NCI-H69 (cell line): ENCODE measurements around the gene ACVR1.

Experiments used
- DNase-seq: peaks from one replicate; lab custom pipeline; 2025; lab: John Stamatoyannopoulos, UW

Gene ACVR1

DNA sequence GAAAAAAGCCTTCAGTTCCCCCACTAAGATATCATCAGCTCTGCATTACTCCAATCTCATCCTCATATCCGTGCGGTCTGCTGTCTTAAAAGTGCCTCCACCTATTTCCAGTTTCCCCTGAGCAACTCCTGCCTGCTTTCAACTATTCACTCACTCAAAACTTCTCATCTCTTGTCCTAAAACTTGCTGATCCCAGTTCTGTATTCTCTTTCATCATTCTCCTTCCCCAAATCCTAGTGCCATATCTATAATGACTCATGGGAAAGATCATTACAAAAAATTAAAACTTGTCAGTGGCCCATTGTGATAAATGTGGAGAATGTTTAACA, 20.0 kb downstream of the ACVR1 start:
- DNase-seq = no peak

DNA sequence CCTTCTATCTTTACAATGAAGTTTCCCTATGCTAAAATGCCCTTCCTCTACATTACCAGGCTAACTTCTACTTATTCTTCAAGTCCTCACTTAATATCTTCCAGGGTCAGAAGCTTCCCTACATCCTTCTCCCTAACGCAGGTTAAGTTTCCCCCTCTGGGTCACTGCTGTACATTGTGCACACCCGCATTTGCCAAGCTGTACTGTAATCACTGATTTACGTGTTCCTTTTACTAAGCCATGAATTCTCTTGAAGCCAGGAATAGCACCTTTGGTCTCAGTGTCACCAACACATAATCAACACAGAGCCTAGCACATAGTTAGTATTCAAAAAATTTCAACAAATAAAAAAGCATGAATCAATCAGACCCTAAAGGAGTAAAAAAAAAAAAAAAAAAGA, 22.3 kb downstream of the ACVR1 start:
- no peak for DNase-seq

- DNase-seq = no peak
Observed at GRCh38 chr2:157853211-157853610, 22.9 kb downstream of the ACVR1 start.

DNA sequence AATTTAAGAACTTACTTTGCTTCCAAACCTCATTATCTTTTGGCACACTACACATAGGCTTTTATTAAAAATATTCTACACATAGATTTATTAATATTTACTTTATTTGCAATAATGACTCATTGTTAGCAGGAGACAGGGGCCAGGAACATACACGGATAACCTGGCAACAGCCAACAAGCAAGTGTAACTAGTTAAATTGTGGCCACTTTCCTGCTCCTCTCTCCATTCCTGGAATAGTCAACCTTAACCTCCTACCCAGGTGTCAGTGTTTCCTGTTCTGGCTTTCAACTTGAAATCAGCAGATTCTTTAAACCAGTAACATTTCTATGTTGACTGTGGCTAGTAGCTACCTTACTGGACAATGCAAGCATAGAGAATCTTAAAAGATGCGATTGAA, 26.5 kb downstream of the ACVR1 start:
- DNase-seq = no peak

- no peak for DNase-seq
Observed at GRCh38 chr2:157848213-157848612, 27.9 kb downstream of the ACVR1 start.

GRCh38 chr2:157845081-157845480, 31.0 kb downstream of the ACVR1 start:
- no peak for DNase-seq

DNA sequence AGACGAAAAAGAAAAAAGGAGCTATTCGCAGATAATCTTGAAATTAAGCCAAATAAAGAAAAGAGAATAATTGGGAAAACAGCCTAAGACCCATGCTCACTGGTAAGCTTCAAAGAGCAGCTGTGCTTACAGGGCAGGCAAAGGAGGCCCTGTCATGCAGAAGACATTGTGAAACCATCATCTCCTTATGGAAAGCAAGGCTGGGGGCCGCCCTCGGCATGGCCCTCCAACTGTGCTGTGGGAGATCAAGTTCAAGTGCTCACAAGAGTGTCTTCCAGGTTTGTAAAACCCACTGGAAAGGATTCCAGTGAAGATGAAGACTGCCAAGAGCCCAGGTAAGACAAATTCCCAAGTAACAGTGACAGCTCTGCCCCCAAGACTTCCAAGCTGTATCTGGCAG, 32.2 kb downstream of the ACVR1 start:
- no peak for DNase-seq

DNA sequence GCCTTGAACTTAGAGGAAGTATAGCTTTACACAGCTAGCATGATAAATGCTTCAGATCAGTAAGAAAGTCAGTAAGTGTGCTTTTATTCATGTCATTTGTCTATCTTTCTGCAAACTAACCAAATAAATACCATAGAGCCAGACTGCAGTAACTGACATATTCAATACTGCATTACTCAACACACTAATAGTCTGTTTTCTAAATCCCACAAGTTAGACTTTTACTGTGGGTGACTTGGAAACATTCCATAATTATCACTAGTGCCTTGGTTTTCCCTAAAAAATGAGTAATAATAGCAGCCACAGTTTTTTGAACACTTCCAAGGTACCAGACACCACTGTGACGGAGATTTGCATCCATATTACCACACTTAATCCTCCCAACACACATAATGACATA, 33.0 kb downstream of the ACVR1 start:
- no peak for DNase-seq

- DNase-seq = no peak
Observed at GRCh38 chr2:157842106-157842879, 33.8 kb downstream of the ACVR1 start.

DNA sequence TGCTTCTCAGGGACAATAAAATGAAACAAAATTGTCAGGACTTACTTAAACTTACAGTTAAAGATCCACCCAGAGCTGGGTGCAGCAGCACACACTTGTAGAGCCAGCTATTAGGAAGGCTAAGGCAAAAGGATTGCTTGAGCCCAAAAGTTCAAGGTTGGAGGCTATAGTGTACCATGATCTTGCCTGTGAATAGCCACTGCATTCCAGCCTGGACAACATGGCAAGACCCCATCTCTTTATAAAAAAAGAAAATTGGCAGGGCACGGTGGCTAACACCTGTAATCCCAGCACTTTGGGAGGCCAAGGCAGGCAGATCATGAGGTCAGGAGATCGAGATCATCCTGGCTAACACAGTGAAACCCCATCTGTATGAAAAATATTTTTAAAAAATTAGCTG, 34.6 kb downstream of the ACVR1 start:
- no peak for DNase-seq

DNA sequence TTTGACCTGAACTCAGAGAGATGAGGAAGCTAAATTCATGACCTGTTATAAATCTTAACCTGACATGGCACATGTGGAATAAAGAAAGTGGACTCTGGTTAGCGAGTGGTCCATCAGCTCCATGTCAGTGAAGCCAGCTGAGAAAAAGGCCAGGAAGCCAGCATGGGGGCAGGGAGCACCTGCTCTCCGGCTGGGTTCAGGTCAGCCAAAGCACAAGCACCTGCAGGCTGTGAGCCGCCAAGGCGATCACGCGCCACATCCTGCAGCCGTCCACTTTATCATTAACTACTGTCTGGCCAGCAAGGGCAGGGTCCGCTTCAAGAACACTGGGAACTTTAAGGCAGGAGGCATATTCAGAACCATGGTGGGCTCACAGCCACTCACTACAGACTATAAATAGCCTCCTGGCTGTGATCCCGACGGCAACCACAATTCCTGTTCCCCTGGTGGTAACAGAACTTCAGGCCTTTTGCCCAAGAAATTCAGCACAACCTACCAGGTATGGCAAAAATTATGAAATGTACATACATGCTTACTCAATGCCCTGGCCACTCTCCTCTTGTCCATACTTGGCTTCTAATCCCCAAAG, 35.5 kb downstream of the ACVR1 start:
- peak; percentile 30 for DNase-seq

- peak; percentile 23 for DNase-seq
Observed at GRCh38 chr2:157839822-157840221, 36.3 kb downstream of the ACVR1 start.

DNA sequence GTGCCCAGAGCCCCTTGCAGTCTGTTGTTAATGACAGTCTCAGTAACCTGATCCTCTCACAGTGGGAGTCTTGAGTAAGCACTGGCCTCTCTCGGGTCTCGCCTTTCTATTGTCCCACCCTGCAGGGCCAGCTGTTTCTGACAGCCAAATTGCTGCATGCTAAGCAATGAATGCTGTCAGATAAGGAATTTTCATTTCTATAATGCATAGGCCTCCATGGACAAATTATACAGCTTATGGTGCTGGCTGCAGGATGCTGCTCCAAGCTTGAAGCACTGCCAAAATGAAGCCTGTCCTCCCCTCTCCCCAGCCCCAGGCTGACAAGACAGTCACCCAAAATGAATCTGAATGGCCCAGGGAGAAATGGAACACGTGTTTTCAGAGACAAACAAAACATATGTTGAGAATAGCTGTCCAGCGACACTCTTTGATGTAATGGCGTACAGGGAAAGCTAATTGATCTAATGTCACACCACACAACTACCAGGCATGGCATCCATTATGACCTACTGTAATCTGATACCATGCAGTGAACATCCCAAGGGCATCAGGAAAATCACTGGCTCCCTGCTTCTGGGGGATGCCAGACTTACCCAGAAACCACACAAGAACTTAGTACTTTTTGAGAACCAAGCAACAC, 36.8 kb downstream of the ACVR1 start:
- DNase-seq = peak; percentile 96

GRCh38 chr2:157838442-157839161, 37.5 kb downstream of the ACVR1 start:
- peak; percentile 82 for DNase-seq

- DNase-seq = peak; percentile 83
Observed at GRCh38 chr2:157837851-157838441, 38.2 kb downstream of the ACVR1 start.

DNA sequence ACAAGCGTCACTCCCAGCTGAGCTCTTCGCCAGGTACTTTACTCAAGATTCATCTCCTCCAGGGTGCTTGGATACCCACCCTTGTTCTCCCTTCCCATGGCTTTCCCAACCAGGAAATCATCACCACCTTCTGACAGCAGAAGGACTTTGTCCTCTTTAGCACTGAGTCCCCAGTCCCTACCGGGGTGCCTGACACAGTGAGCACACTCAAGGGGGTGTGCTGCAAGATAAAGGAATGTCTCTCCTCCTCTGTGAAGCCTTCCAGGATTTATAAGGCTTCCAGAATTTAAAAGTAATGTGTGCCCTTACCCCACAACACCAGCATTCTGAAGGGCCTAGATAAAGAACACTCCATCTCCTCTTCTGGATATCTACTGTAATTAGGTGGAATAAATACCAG, 39.6 kb downstream of the ACVR1 start:
- no peak for DNase-seq

GRCh38 chr2:157835425-157835824, 40.7 kb downstream of the ACVR1 start:
- no peak for DNase-seq

DNA sequence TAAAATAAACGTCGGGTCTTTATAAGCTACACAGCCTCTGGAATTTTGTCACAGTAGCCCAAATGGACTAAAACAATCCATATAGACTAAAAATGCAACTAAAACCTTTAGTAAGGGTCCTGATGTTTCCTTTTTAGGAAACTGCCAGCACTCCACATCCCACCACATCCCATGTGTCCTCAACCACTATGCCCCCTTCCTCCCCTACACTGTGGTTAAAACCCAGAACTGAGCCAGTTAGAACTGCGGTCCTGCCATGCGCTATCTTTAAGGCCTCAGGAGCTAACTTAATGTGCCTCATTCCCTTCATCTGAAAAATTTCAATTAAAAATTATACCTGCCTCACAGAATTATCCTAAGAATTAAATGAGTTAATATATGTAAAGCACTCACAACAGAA, 41.1 kb downstream of the ACVR1 start:
- DNase-seq = no peak

DNA sequence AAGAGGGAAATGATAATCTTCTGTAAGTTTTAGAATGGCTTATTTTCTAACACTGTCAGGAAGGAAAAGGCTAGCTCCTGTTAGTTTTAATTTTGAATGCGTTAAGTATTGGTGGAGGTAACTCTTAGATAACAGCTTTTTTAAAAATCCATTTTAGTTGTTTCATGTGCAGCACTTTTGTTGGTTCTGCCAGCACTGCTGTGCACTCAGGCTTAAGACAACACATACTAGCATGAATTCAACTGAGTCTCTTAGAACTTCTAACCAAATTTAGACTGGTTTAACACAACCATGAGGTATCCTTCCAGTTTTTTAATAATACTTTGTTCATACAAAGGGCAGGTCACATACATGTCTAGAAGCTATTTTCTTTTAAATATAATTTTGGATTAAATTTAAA, 42.4 kb downstream of the ACVR1 start:
- no peak for DNase-seq

DNA sequence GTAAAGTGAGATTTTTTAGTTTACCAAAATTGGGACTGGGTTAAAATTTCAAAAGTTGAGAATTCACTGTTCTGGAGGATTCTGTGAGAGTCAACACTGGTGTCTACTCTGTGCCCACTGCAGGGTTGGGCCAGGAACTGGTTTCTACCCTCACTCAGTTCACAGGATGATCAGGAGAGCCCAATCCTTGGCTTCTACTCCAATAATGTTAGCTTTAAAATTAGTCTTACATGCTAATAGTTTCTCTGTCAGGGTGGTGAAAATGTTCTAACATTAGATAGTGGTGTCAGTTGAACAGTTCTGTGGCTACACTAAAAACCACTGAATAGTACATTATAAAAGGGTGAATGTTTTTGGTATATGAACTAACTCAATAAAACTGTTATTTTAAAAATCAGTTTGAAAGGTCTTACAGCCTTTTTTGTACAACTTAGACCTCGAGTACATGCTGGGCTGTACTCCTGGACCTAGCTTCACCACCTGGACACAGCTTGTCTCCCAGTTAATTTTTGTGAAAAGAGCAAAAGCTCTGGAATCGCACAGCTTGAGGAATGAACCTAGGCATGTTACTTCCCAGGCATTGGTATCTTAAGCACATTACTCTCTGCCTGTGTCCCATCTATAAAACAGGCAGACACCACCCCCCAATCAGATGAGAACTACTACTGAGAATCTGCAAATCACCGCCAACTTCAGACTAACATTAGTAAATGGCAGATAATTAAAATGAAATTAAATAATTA, 44.4 kb downstream of the ACVR1 start:
- DNase-seq = no peak

DNA sequence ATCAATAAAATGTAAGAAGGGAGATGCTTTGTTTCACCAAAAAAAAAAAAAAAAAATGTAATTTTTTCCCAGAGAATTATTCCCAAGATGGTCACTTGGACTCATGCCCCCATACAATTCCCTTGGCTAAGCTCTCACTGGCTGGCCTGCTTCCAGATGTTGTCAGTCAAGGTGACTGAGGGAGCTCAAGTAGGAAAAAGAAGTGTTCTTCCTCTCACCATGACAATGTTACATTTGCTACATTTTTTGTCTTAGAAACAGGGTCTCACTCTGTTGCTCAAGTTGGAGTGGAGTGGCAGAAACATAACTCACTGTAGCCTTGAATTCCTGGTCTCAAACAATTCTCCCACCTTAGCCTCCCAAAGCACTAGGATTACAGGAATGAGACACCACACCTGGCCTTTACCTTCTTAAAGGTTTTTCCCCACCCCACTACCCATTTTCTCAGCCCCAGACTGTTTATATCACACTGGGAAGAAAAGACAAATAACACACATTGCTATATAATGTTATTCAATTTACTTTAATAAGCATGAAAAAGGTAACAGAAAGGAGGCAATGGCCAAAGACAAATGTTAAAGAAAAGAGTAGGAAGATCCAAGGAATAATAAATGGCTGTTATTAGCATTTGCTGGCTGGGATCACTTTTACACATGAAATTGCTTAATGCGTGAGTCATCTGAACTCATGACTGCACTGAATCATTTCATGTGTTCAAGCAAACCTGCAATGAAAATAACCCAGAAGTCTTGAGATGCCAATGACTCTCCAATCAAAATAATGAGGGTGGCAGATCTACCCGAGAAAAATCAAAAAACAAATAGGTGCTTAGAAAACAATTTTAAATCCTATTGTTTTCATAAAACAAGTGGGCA, 45.2 kb downstream of the ACVR1 start:
- DNase-seq = peak; percentile 7
